Neutrophil (primary cell): ENCODE data around the gene TACC2.

Source experiments
- H3K27ac ChIP-seq: fragments of 200-600 bp; sonication (generic); 2 replicates; pipeline ENCODE4 v1.5.1; 2016; ENCODE audit warnings: mild to moderate bottlenecking, moderate library complexity
- H3K27me3 ChIP-seq: fragments of 200-600 bp; sonication (generic); 2 replicates; pipeline ENCODE4 v1.6.0; 2016; ENCODE audit warnings: mild to moderate bottlenecking
- H3K36me3 ChIP-seq: fragments of 200-600 bp; sonication (generic); 2 replicates; pipeline ENCODE4 v1.5.1; 2017
- H3K4me1 ChIP-seq, 2 experiments: fragments of 200-600 bp in 1 of 2; sonication (generic) in 1 of 2; 1 replicate in 1 of 2; 2 replicates in 1 of 2; pipeline versions ENCODE4 v1.5.1 to v1.6.1; 2013 to 2016; ENCODE audit warnings: low read depth in 1 of 2, low read length in 1 of 2, mild to moderate bottlenecking in 1 of 2, moderate library complexity in 1 of 2; ENCODE audit not compliant: control insufficient read depth in 1 of 2, insufficient read depth in 1 of 2
- H3K4me3 ChIP-seq, 2 experiments: fragments of 200-600 bp in 1 of 2; sonication (generic) in 1 of 2; 1 replicate in 1 of 2; 2 replicates in 1 of 2; pipeline ENCODE4 v1.5.1; 2013 to 2016; ENCODE audit warnings: low read depth in 1 of 2, low read length in 1 of 2, mild to moderate bottlenecking in 1 of 2, moderate library complexity in 1 of 2
- H3K9me3 ChIP-seq: fragments of 200-600 bp; sonication (generic); 2 replicates; pipeline ENCODE4 v1.5.1; 2016
- CTCF ChIP-seq: fragments of 200-600 bp; sonication (generic); IDR thresholded peaks from 2 replicates; pipeline ENCODE4 v1.5.1; 2016; ENCODE audit warnings: antibody characterized with exemption

The TACC2 gene

GRCh38 chr10:122045212-122045611, 56.2 kb downstream of the TACC2 start:
- H3K36me3 ChIP-seq = no peaks in the 10 kb centered on the region
- H3K9me3 ChIP-seq = no peaks in the 10 kb centered on the region
- H3K4me1 ChIP-seq = no peaks in the 10 kb centered on the region
- TF ChIP-seq CTCF = no peak
- no peak overlapping the region for H3K4me3 ChIP-seq
- H3K27me3 ChIP-seq = peaks cover 45% of the 10 kb centered on the region
- no peak overlapping the region for H3K27ac ChIP-seq

GRCh38 chr10:122047560-122047959, 58.6 kb downstream of the TACC2 start:
- no peak overlapping the region for H3K4me3 ChIP-seq
- no peaks in the 10 kb centered on the region for H3K4me1 ChIP-seq
- TF ChIP-seq CTCF = no peak
- H3K9me3 ChIP-seq = no peaks in the 10 kb centered on the region
- H3K36me3 ChIP-seq = no peaks in the 10 kb centered on the region
- peaks cover 37% of the 10 kb centered on the region for H3K27me3 ChIP-seq
- no peak overlapping the region for H3K27ac ChIP-seq

GRCh38 chr10:122049076-122049475, 60.1 kb downstream of the TACC2 start:
- H3K27me3 ChIP-seq = peaks cover 29% of the 10 kb centered on the region
- no peaks in the 10 kb centered on the region for H3K36me3 ChIP-seq
- no peaks in the 10 kb centered on the region for H3K9me3 ChIP-seq
- H3K27ac ChIP-seq = no peak overlapping the region
- H3K4me3 ChIP-seq = no peak overlapping the region
- H3K4me1 ChIP-seq = no peaks in the 10 kb centered on the region
- TF ChIP-seq CTCF = no peak

GRCh38 chr10:122050311-122050710, 61.3 kb downstream of the TACC2 start:
- Histone ChIP-seq H3K27me3 (peaks cover 18% of the 10 kb centered on the region), H3K36me3 (no peaks in the 10 kb centered on the region), H3K4me3 (no peak overlapping the region), H3K9me3 (no peaks in the 10 kb centered on the region), H3K4me1 (no peaks in the 10 kb centered on the region), H3K27ac (no peak overlapping the region)
- TF ChIP-seq CTCF = no peak

GRCh38 chr10:122050811-122051210, 61.8 kb downstream of the TACC2 start:
- no peaks in the 10 kb centered on the region for H3K4me1 ChIP-seq
- H3K36me3 ChIP-seq = no peaks in the 10 kb centered on the region
- no peak overlapping the region for H3K27ac ChIP-seq
- peaks cover 18% of the 10 kb centered on the region for H3K27me3 ChIP-seq
- no peak overlapping the region for H3K4me3 ChIP-seq
- no peak for TF ChIP-seq CTCF
- H3K9me3 ChIP-seq = no peaks in the 10 kb centered on the region
